HTERT RPE-1 (cell line): Measurements from ENCODE around the gene HSD3B2.

ENCODE experiments used
- in situ Hi-C: fragments of 300-500 bp; cut with MboI; formaldehyde crosslinking; loops from 4 replicates; pipeline ENCODE4 v1.14.3; 2020; ENCODE audit warnings: low sequenced_read_pairs

The HSD3B2 gene

DNA sequence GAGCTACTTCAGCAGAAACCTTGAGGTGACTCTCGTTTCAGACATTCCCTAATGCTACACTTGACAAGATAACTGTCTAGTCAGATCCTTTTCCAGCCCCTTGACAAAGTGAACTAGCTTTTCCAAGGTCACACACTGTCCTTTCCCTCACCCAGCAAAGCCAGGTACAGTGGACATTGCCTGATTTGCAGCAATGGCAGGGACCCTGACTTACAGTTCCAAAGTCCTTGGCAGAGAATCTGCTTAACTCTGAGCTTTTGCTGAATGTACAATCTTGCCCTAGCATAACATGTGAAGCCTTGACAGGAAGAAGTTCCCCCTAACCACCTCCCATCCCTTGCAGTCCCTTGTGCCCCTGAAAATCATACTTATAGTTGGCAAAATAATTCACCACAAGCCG is 37.1 kb downstream of the HSD3B2 start:
- in situ Hi-C loops = no loop called here

DNA sequence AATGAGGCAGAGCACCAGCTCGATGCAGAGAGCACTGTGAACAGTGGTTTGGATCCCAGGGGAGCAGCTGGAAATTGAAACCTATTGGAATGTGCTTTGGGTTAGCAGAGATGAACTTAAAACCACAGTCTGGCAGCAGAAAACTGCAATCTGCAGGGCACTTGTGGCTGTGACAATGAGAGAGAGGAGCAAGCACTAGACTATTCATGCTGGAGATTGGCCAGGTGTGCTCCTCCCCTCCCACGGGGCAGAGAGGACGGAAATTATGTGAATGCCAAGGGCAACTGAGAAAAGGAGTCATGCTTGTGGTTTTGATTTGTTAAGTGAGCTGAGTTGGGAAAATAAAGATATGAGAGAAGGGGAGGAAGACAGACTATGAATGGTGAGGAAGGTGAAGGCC is 38.1 kb downstream of the HSD3B2 start:
- in situ Hi-C loops = no loop called here

DNA sequence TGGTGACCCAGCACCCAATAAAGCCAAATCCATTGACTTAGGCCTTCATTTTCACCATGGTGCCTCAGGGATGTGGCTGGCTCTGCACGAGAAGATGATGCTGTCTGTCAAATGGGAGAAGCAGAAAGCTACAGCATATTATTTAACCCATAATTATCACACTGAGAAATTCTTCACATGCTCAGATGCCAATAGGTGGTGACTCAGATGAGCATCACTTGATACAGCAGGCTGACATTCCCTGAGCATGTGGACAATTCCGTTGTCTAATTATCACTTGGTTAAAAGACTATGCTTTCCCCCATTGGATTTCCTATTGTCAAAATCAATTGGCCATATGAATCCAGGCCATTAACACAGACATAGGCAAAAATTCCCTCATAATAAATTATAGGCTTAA is 48.0 kb downstream of the HSD3B2 start:
- in situ Hi-C loops = no loop called here

- in situ Hi-C loops = no loop called here
These were observed 48.6 kb downstream of the HSD3B2 start for GRCh38 chr1:119463569-119463968.

- in situ Hi-C loops = no loop called here
These were observed 51.5 kb downstream of the HSD3B2 start for GRCh38 chr1:119466445-119466844.

DNA sequence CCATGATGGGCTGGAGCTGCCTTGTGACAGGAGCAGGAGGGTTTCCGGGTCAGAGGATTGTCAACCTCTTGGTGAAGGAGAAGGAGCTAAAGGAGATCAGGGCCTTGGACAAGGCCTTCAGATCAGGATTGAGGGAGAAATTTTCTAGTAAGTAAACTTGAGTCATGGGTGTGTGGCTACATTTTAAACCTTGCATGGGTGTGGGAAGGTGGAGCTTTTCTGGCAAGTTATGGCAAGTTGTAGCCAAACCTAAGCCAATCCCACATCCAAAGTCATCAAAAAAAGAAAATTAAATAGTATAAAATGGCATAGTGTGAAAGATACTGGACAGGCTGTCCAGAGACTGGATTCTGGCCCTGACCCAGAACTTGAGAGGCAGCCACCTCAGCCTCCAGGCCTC is 52.3 kb downstream of the HSD3B2 start:
- in situ Hi-C loops = no loop called here

DNA sequence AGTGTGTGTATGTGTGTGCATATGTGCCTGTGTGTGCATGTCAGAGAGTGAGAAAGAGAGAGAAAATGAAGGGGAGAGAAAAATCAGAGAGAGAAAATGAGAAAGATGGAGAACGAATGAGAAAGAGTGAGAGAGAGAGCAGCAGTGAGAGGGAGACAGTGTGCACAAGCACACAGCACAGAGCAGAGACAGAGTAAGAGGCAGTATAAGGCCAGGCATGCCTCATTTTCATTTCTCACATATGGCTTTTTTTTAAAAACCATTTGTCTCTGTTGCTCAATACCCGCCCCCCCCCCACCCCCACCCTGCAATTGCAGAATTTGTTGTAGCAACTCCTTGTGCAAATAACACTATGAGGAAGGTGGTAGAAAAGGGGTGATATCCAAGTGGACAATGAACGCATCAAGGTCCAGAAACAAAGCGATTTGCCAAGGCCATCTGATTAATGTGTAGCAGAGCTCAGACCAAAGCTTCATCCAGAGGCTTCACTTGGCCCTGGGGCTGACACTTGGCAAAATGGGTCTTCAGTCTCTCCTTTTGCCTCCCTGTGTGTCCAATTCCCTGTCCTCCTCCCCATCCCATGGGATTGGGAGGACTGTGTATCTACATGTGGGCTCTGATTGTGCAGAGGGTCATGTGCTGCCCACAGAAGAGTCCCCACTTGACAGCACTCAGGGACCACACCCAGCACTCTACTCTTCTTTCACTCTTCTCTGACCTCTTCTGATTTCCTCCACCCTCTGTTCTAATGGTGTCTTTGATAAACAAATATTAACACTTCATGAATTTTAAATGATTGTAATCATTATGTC is 53.1 kb downstream of the HSD3B2 start:
- in situ Hi-C loops = no loop called here

DNA sequence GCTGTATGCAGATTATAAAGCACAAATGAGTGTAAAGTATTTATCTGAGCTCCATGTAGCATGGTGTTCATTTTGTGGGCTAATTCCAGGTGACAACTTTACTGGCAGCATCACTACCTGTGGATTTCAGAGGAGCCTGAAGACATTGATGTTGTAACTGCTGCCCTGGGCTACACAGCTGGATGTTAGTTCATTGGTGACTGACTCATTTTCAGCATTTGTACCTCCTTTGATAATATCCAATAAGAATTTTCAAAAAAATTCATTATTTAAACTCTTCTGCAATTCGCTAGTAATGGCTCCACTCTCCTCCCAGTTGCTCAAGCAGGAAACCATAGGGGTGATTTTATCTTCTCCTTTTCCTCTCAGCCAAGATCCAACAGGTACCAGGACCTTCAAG is 54.8 kb downstream of the HSD3B2 start:
- in situ Hi-C loops = no loop called here

- in situ Hi-C loops = no loop called here
These were observed 55.4 kb downstream of the HSD3B2 start for GRCh38 chr1:119470377-119470776.

GRCh38 chr1:119470958-119471357 is 56.0 kb downstream of the HSD3B2 start:
- in situ Hi-C loops = no loop called here

DNA sequence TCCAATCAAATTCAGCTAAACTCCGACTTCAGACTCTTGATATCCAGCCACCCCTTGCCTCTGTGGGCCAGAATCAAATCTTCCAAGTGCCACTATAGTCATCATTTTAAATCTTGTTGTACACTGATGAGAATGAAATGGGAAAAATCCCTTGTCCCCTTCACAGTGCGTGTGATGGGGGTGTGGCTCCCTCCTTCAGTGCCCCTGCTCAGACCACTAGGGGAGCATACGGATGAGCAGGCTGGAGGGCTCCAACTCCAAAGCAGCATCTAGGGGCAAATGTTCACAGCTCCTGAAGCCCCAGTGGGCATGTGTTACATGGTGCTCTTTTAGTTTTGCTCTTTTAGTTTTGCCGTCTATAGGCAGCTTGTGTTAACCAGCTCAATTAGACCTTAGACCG is 56.6 kb downstream of the HSD3B2 start:
- in situ Hi-C loops = no loop called here

DNA sequence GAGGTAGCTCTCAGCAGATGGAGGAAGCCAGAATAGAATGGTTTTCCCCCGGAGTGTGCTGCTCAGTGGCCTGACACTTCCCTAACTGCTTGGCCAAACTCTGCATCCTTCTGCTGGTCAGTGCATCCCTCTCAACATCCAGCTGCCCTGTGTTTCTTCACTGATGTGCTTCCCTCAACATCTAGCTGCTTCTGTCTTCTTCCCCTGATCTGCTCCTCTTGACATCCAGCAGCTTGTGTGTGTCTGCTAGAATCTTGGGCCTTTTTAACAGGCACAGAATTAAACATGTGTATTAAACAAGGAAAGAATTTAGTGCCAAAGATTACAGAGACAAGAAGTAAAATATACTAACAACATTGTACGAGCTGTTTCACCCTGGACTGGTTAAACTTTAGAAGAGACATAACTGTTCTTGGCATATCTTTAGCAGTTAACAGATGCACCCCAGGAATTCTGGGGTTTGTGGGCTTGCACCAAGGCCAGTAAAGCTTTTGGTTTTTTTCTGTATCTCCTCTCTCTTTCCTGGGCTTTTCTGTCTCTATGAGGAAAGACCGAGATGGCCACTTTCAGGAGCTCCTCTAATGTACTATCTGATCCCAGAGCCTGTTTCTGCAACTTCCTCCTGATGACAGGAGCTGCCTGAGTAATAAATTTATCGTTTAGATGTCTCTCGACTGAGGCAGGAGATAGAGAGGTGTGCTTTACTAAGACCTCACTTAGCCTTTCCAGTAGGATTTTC is 57.3 kb downstream of the HSD3B2 start:
- in situ Hi-C loops = no loop called here
